ENCODE data around the gene EHMT2.
A peak's percentile ranks its signal among the peaks of the same experiment; 100 is the strongest.
"Not testable (repeated sequence)": the region's sequence is repeated elsewhere in the genome, so short reads cannot be mapped to it uniquely, and the experiment has no call there.

The EHMT2 gene

GRCh38 chr6:31870385-31870921 is 27.0 kb downstream of the EHMT2 start:
- no peak for DNase-seq (ENCODE audit: low read depth)

- DNase-seq (ENCODE audit: low read depth): no peak
Observed at GRCh38 chr6:31869343-31869742, 28.2 kb downstream of the EHMT2 start.

GRCh38 chr6:31868658-31868971 is 28.9 kb downstream of the EHMT2 start:
- DNase-seq (ENCODE audit: low read depth): not testable (repeated sequence)

- no peak for DNase-seq (ENCODE audit: low read depth)
Observed at GRCh38 chr6:31865205-31866118, 32.0 kb downstream of the EHMT2 start.

GRCh38 chr6:31864818-31865204 is 32.7 kb downstream of the EHMT2 start:
- no peak for DNase-seq (ENCODE audit: low read depth)

- not testable (repeated sequence) for DNase-seq (ENCODE audit: low read depth)
Observed at GRCh38 chr6:31864123-31864562, 33.4 kb downstream of the EHMT2 start.

- peak; percentile 97 for DNase-seq (ENCODE audit: low read depth)
Observed at GRCh38 chr6:31862344-31863235, 34.9 kb downstream of the EHMT2 start, which contains the start of gene NEU1. Gene NEU1 (minus strand): TSS chr6:31862821. CDS start chr6:31862776, 45 bp downstream.

- DNase-seq (ENCODE audit: low read depth): no peak
Observed at GRCh38 chr6:31861919-31862343, 35.6 kb downstream of the EHMT2 start.

GRCh38 chr6:31861150-31861549 is 36.3 kb downstream of the EHMT2 start:
- DNase-seq (ENCODE audit: low read depth): no peak

GRCh38 chr6:31860349-31860748 is 37.1 kb downstream of the EHMT2 start:
- no peak for DNase-seq (ENCODE audit: low read depth)

- no peak for DNase-seq (ENCODE audit: low read depth)
Observed at GRCh38 chr6:31859923-31860322, 37.6 kb downstream of the EHMT2 start.

- DNase-seq (ENCODE audit: low read depth): no peak
Observed at GRCh38 chr6:31858707-31859106, 38.8 kb downstream of the EHMT2 start.

GRCh38 chr6:31857774-31858173 is 39.7 kb downstream of the EHMT2 start:
- DNase-seq (ENCODE audit: low read depth): not testable (repeated sequence)

GRCh38 chr6:31851980-31852718 is 45.3 kb downstream of the EHMT2 start:
- DNase-seq (ENCODE audit: low read depth): not testable (repeated sequence)

GRCh38 chr6:31851485-31851832 is 46.0 kb downstream of the EHMT2 start:
- DNase-seq (ENCODE audit: low read depth): no peak

GRCh38 chr6:31850765-31851484 is 46.6 kb downstream of the EHMT2 start:
- DNase-seq (ENCODE audit: low read depth): no peak

GRCh38 chr6:31847276-31847978 is 50.1 kb downstream of the EHMT2 start:
- no peak for DNase-seq (ENCODE audit: low read depth)

- DNase-seq (ENCODE audit: low read depth): no peak
Observed at GRCh38 chr6:31844507-31844906, 53.0 kb downstream of the EHMT2 start.

- no peak for DNase-seq (ENCODE audit: low read depth)
Observed at GRCh38 chr6:31842053-31842452, 55.4 kb downstream of the EHMT2 start.

GRCh38 chr6:31839779-31840126 is 57.7 kb downstream of the EHMT2 start:
- not testable (repeated sequence) for DNase-seq (ENCODE audit: low read depth)

GRCh38 chr6:31838968-31839367 is 58.5 kb downstream of the EHMT2 start:
- DNase-seq (ENCODE audit: low read depth): no peak
